Right hindlimb (tissue), 1 donor: Measurements from ENCODE around the gene AP2A1.

Experiments used
- DNase-seq: peaks from one replicate; pipeline ENCODE4 v3.0.0-alpha.2; 2018

Gene AP2A1

GRCh38 chr19:49840736-49841249 is 74.0 kb downstream of the AP2A1 start:
- DNase-seq: no peak

- DNase-seq: no peak
Observed at GRCh38 chr19:49843265-49843664, 76.5 kb downstream of the AP2A1 start.

GRCh38 chr19:49844138-49845095 is 77.6 kb downstream of the AP2A1 start:
- DNase-seq: no peak

GRCh38 chr19:49845414-49845813 is 78.6 kb downstream of the AP2A1 start:
- DNase-seq: no peak

GRCh38 chr19:49846408-49846807 is 79.6 kb downstream of the AP2A1 start:
- DNase-seq: no peak

GRCh38 chr19:49847731-49848696 is 81.2 kb downstream of the AP2A1 start:
- no peak for DNase-seq

- no peak for DNase-seq
Observed at GRCh38 chr19:49848938-49849337, 82.1 kb downstream of the AP2A1 start.

- no peak for DNase-seq
Observed at GRCh38 chr19:49849433-49850220, 82.8 kb downstream of the AP2A1 start.

- no peak for DNase-seq
Observed at GRCh38 chr19:49850221-49850486, 83.4 kb downstream of the AP2A1 start.

- DNase-seq: peak; percentile 92
Observed at GRCh38 chr19:49850487-49851342, 83.9 kb downstream of the AP2A1 start, which contains the start of gene PTOV1. PTOV1 (plus strand) TSS chr19:49851159.

GRCh38 chr19:49851456-49852259 is 84.9 kb downstream of the AP2A1 start:
- peak; percentile 83 for DNase-seq

GRCh38 chr19:49852631-49853126 is 85.9 kb downstream of the AP2A1 start:
- no peak for DNase-seq

GRCh38 chr19:49853852-49854377 is 87.1 kb downstream of the AP2A1 start:
- DNase-seq: no peak

- no peak for DNase-seq
Observed at GRCh38 chr19:49854378-49855263, 87.8 kb downstream of the AP2A1 start.

GRCh38 chr19:49855277-49855675 is 88.5 kb downstream of the AP2A1 start:
- no peak for DNase-seq

- DNase-seq: no peak
Observed at GRCh38 chr19:49855676-49856573, 89.1 kb downstream of the AP2A1 start.

GRCh38 chr19:49856574-49857021 is 89.8 kb downstream of the AP2A1 start:
- DNase-seq: no peak
